HFF-Myc (cell line): ENCODE results near the gene SLC39A1.
"Not testable (repeated sequence)": the region's sequence is repeated elsewhere in the genome, so short reads cannot be mapped to it uniquely, and the experiment has no call there.

Experiments used
- DNase-seq: peaks from one replicate; pipeline ENCODE4 v3.0.0-alpha.2; 2011; ENCODE audit warnings: low read depth; ENCODE audit errors: extremely low read depth
- H3K4me3 ChIP-seq: replicated peaks from 2 replicates; pipeline ENCODE4 v1.5.1; 2011; ENCODE audit warnings: low read depth, mild to moderate bottlenecking, control low read depth, low read length
- TF ChIP-seq, protein P1 (sequence below): IDR thresholded peaks from 2 replicates; pipeline ENCODE4 v1.5.1; 2012; ENCODE audit warnings: mild to moderate bottlenecking, low read depth, low read length, control low read depth; ENCODE audit errors: missing control alignments

Gene SLC39A1

GRCh38 chr1:153984123-153984894 lies 21.0 kb upstream of the SLC39A1 start:
- peak overlapping the region; percentile 82 for H3K4me3 ChIP-seq
- TF ChIP-seq, protein P1, sequence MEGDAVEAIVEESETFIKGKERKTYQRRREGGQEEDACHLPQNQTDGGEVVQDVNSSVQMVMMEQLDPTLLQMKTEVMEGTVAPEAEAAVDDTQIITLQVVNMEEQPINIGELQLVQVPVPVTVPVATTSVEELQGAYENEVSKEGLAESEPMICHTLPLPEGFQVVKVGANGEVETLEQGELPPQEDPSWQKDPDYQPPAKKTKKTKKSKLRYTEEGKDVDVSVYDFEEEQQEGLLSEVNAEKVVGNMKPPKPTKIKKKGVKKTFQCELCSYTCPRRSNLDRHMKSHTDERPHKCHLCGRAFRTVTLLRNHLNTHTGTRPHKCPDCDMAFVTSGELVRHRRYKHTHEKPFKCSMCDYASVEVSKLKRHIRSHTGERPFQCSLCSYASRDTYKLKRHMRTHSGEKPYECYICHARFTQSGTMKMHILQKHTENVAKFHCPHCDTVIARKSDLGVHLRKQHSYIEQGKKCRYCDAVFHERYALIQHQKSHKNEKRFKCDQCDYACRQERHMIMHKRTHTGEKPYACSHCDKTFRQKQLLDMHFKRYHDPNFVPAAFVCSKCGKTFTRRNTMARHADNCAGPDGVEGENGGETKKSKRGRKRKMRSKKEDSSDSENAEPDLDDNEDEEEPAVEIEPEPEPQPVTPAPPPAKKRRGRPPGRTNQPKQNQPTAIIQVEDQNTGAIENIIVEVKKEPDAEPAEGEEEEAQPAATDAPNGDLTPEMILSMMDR = no peak

DNA sequence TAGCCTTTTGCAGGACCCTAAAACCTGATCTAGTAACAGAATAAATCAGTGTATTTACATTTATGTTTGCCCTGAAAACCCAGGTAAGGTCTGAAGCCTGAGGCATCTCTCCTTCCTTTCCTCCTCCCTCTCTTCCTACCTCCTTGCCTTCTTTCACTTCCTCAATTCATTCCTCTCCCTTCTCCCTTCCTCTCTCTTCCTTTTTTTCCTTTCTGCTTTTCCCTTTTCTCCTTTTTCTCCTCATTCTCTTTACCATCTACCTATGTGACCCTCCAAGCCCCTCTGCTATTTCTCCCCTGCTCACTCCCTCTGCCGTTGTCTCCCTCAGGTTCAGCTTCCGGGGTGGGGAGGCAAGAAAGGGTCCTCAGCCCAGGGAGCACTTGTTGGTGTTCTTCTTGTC lies 18.4 kb upstream of the SLC39A1 start:
- not testable (repeated sequence) for DNase-seq, H3K4me3 ChIP-seq

More at GRCh38 chr1:153984123-153984894, 21.0 kb upstream of the SLC39A1 start:
- no peak for DNase-seq

GRCh38 chr1:153979091-153979490 lies 15.8 kb upstream of the SLC39A1 start:
- not testable (repeated sequence) for DNase-seq, H3K4me3 ChIP-seq

DNA sequence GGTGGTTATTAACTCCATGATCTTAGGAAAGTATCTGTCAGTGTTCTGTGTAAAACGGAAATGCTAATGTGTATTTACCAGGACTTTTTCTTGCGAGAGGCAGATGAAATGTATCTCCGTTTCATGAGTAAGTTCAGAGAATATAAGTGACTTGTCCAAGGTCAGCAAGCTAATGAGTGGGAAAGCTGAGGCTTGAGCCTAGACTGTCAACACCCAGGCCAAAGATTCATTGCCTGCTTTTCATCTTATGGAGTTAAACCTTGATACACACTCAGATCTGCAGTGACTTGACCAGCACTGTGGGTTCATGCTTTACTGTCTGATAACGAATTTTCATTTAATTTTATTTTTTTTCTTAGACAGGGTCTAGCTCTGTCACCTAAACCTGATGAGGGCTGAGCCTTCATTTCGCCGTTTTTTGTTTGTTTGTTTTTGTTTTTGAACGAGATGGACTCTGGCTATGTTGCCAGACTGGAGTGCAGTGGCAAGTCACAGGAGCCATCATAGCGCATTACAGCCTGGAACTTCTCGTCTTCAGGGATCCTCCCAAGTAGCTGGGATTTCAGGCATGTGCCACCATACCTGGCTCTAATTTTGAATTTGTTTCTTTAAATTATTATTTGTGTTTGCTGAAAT lies 15.1 kb upstream of the SLC39A1 start:
- TF ChIP-seq, protein P1 = no peak
- DNase-seq = no peak
- peak overlapping the region; percentile 78 for H3K4me3 ChIP-seq

- TF ChIP-seq, protein P1 = no peak
- peak; percentile 51 for DNase-seq
- H3K4me3 ChIP-seq = peak within 1 kb of the TSS; percentile 78
Measured at GRCh38 chr1:153977250-153978240, 14.2 kb upstream of the SLC39A1 start, which contains the start of gene JTB. Gene JTB (minus strand): TSS chr1:153977674. CDS start chr1:153977252, 422 bp downstream.

GRCh38 chr1:153976819-153977249 lies 13.5 kb upstream of the SLC39A1 start:
- TF ChIP-seq, protein P1 = no peak
- H3K4me3 ChIP-seq = peak overlapping the region; percentile 78
- DNase-seq = no peak

DNA sequence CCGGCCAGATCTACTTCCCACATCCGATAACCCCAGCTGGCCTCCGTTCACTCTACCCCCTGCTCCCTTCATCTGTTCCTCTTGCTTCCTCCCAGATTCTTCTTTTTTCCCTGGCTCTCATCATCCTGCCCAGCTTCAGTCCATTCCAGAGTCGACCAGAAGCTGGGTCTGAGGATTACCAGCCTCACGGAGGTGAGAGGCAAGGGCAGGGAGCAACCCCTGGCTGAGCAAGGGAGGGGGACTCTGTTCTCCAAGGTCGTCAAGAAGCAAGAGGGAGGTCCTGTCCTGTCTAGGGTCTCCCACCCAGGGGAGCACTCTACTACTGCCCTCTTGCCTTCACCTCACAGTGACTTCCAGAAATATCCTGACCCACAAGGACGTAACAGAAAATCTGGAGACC lies 10.2 kb upstream of the SLC39A1 start:
- TF ChIP-seq, protein P1 = no peak
- H3K4me3 ChIP-seq = no peak overlapping the region
- DNase-seq = no peak
